GM19328 (cell line): ENCODE measurements around the gene IDUA.
"Not testable (repeated sequence)": the region's sequence is repeated elsewhere in the genome, so short reads cannot be mapped to it uniquely, and the experiment has no call there.

ENCODE experiments used
- ATAC-seq: cut with Tn5 transposase; IDR thresholded peaks from one replicate; pipeline ENCODE4 v1.9.1; 2021; ENCODE audit warnings: mild to moderate bottlenecking, moderate library complexity; ENCODE audit not compliant: unreplicated experiment

Gene IDUA

GRCh38 chr4:986879-987623, at the start of gene IDUA:
Gene IDUA (plus strand): TSS chr4:987044. CDS start chr4:987085, 41 bp downstream.
- peak; percentile 72 for ATAC-seq

- ATAC-seq: not testable (repeated sequence)
Observed at GRCh38 chr4:939508-939907, 47.3 kb upstream of the IDUA start.

GRCh38 chr4:945274-946102, 41.4 kb upstream of the IDUA start:
- no peak for ATAC-seq

- no peak for ATAC-seq
Observed at GRCh38 chr4:946103-946450, 40.8 kb upstream of the IDUA start.

GRCh38 chr4:946517-947471, 40.0 kb upstream of the IDUA start:
- ATAC-seq: no peak

GRCh38 chr4:947491-947971, 39.3 kb upstream of the IDUA start:
- ATAC-seq: no peak

- no peak for ATAC-seq
Observed at GRCh38 chr4:948101-948935, 38.5 kb upstream of the IDUA start.

GRCh38 chr4:948936-949300, 37.9 kb upstream of the IDUA start:
- no peak for ATAC-seq

- no peak for ATAC-seq
Observed at GRCh38 chr4:949656-950055, 37.2 kb upstream of the IDUA start.

GRCh38 chr4:950136-951020, 36.5 kb upstream of the IDUA start:
- ATAC-seq: no peak

- no peak for ATAC-seq
Observed at GRCh38 chr4:951186-951585, 35.7 kb upstream of the IDUA start.

- no peak for ATAC-seq
Observed at GRCh38 chr4:951594-952468, 35.0 kb upstream of the IDUA start.

GRCh38 chr4:952881-953573, 33.8 kb upstream of the IDUA start:
- ATAC-seq: no peak

- ATAC-seq: no peak
Observed at GRCh38 chr4:953574-953915, 33.3 kb upstream of the IDUA start.

GRCh38 chr4:954211-955020, 32.4 kb upstream of the IDUA start:
- ATAC-seq: no peak

- no peak for ATAC-seq
Observed at GRCh38 chr4:955161-955921, 31.5 kb upstream of the IDUA start.
